Spleen (tissue), 11 donors: ENCODE results near the gene FTO. TPM values are rescaled to one million over a fixed set of nuclear protein-coding genes. Genes with fewer than 3 reads are reported as not detected.

Experiments used
- DNase-seq: peaks from one replicate; pipeline ENCODE4 v3.0.0-alpha.2; 2020
- H3K27ac ChIP-seq, 8 donors: fragments of 200-600 bp; sonication (generic) in 7 of 8; 1 replicate in 4 of 8; 2 replicates in 4 of 8; pipeline versions ENCODE4 v1.5.0 to v1.8.0; 2016 to 2021; ENCODE audit warnings: inconsistent platforms in 4 of 8, mild to moderate bottlenecking in 4 of 8, moderate library complexity in 1 of 8
- H3K27me3 ChIP-seq, 7 donors: fragments of 200-600 bp; sonication (generic) in 6 of 7; replicated peaks in 1 of 7; 1 replicate in 4 of 7; 2 replicates in 3 of 7; pipeline versions ENCODE4 v1.5.0 to v1.8.0; 2016 to 2021; ENCODE audit warnings: inconsistent platforms in 3 of 7, mild to moderate bottlenecking in 1 of 7
- H3K36me3 ChIP-seq, 6 donors: fragments of 200-600 bp; sonication (generic) in 5 of 6; 1 replicate in 4 of 6; 2 replicates in 2 of 6; pipeline versions ENCODE4 v1.5.0 to v1.8.0; 2016 to 2021; ENCODE audit warnings: inconsistent platforms in 2 of 6
- H3K4me1 ChIP-seq, 6 donors: fragments of 200-600 bp; sonication (generic) in 5 of 6; 1 replicate in 3 of 6; 2 replicates in 3 of 6; pipeline versions ENCODE4 v1.5.0 to v1.8.0; 2016 to 2021; ENCODE audit warnings: inconsistent platforms in 3 of 6
- H3K4me3 ChIP-seq, 8 donors: fragments of 200-600 bp; sonication (generic) in 7 of 8; 1 replicate in 4 of 8; 2 replicates in 4 of 8; pipeline versions ENCODE4 v1.5.0 to v1.8.0; 2016 to 2021; ENCODE audit warnings: inconsistent platforms in 4 of 8, mild to moderate bottlenecking in 4 of 8, moderate library complexity in 2 of 8
- H3K9me3 ChIP-seq, 8 donors: fragments of 200-600 bp; sonication (generic) in 7 of 8; 1 replicate in 4 of 8; 2 replicates in 4 of 8; pipeline versions ENCODE4 v1.5.0 to v1.8.0; 2016 to 2021; ENCODE audit warnings: inconsistent platforms in 4 of 8
- CTCF ChIP-seq, 11 experiments: fragments of 200-600 bp in 7 of 11; fragments of 450-650 bp in 4 of 11; sonication (generic) in 4 of 11; IDR thresholded peaks in 8 of 11; conservative IDR thresholded peaks in 3 of 11; 1 replicate in 7 of 11; 2 replicates in 4 of 11; pipeline versions ENCODE4 v1.4.0 to v1.8.0; 2016 to 2021; ENCODE audit warnings: antibody characterized with exemption in 11 of 11, inconsistent platforms in 4 of 11, mild to moderate bottlenecking in 1 of 11
- POLR2A ChIP-seq, 3 donors: fragments of 450-650 bp; IDR thresholded peaks; one replicate each; pipeline ENCODE4 v1.5.1; 2017; ENCODE audit warnings: antibody characterized with exemption in 3 of 3, mild to moderate bottlenecking in 1 of 3
- POLR2AphosphoS5 ChIP-seq, 3 donors: sonication (generic); formaldehyde crosslinking; IDR thresholded peaks; one replicate each; pipeline ENCODE4 v1.5.1; 2017; ENCODE audit warnings: antibody characterized with exemption in 3 of 3
- WGBS, 5 donors: extraction: QIAGEN DNeasy Blood & Tissue Kit in 3 of 5; methylation state at CpG; one replicate each; pipeline versions ENCODE4 v1.1.5 to v1.1.7; 2013 to 2018; 5-methylcytosine and 5-hydroxymethylcytosine counted together
- intact Hi-C: fragments of 100-400 bp; cut with DNase I; formaldehyde crosslinking; loops from one replicate; pipeline ENCODE4 v1.15.0; 2023; ENCODE audit warnings: low total_unique reads
- polyA plus RNA-seq, 3 donors: library from polyadenylated mRNA; stranded (reverse); fragments of 200-250 nt; gene quantifications; one replicate each; pipeline ENCODE4 v1.2.1, GENCODE V29; 2013
- total RNA-seq, 7 donors: library from RNA; depleted of rRNA in 3 of 7; stranded (reverse); fragments of >200 nt in 3 of 7; fragmentation: NEBNext Ultra II Directional in 4 of 7; extraction: Animal tissue kit (Norgen Biotek cat#: 25700) in 4 of 7; gene quantifications; one replicate each; pipeline versions ENCODE4 v1.1.0 to v1.2.1, GENCODE V29; 2016 to 2021
- donor health status: healthy with polysubstance abuse.
- donor health status: DM: no; HTN: no; CAD: no; lungs with moderate emphysema.
- donor health status: DM: no; HTN: no; CAD: no.
- donor health status: Bipolar disorder and iron deficiency.
- donor health status: healthy.
- donor health status: DM: no; HTN: no; CAD: no.
- donor health status: DM: yes; HTN: yes; CAD: no.

FTO gene
- total and polyA plus RNA-seq, 10 donors: 6.8 to 89.8 (median 68.4) TPM

- no peak for DNase-seq
- intact Hi-C loops: no loop called here
- H3K27me3 ChIP-seq: peaks cover 0 to 4% (median 0%) of the 10 kb centered on the region in 7 donors
- no peak overlapping the region for H3K4me3 ChIP-seq
- H3K4me1 ChIP-seq: no peaks in the 10 kb centered on the region
- H3K36me3 ChIP-seq: no peaks in the 10 kb centered on the region
- no peak for TF ChIP-seq CTCF (IDR thresholded peaks at IDR 0.05 in 8 of 11, conservative IDR thresholded peaks at IDR 0.05 in 3 of 11)
- no peak for TF ChIP-seq POLR2A (IDR thresholded peaks at IDR 0.05)
- no peak for TF ChIP-seq POLR2AphosphoS5 (IDR thresholded peaks at IDR 0.05)
- H3K9me3 ChIP-seq: peaks cover 0 to 9% (median 2%) of the 10 kb centered on the region in 8 donors
- no peak overlapping the region for H3K27ac ChIP-seq
- WGBS, 5 donors: 74 to 84% (median 77%) methylated on average over 17 to 19 of the region's 19 CpGs
These were observed 457.3 kb downstream of the FTO start for GRCh38 chr16:54160939-54161897.

GRCh38 chr16:54163197-54163843 is 459.4 kb downstream of the FTO start:
- DNase-seq: no peak
- no peak for TF ChIP-seq POLR2A (IDR thresholded peaks at IDR 0.05)
- TF ChIP-seq POLR2AphosphoS5 (IDR thresholded peaks at IDR 0.05): no peak
- no peak for TF ChIP-seq CTCF (IDR thresholded peaks at IDR 0.05 in 8 of 11, conservative IDR thresholded peaks at IDR 0.05 in 3 of 11)
- H3K27ac ChIP-seq: no peak overlapping the region
- H3K9me3 ChIP-seq: no peaks in the 10 kb centered on the region
- no peaks in the 10 kb centered on the region for H3K4me1 ChIP-seq
- no peak overlapping the region for H3K4me3 ChIP-seq
- H3K36me3 ChIP-seq: no peaks in the 10 kb centered on the region
- intact Hi-C loops: no loop called here
- WGBS, 5 donors: 83 to 92% (median 87%) methylated on average over 10 of the region's 10 CpGs
- peaks cover 0 to 7% (median 0%) of the 10 kb centered on the region in 7 donors for H3K27me3 ChIP-seq

- H3K27ac ChIP-seq: no peak overlapping the region
- intact Hi-C loops: no loop called here
- no peaks in the 10 kb centered on the region for H3K4me1 ChIP-seq
- H3K4me3 ChIP-seq: no peak overlapping the region
- H3K27me3 ChIP-seq: peaks cover 0 to 7% (median 0%) of the 10 kb centered on the region in 7 donors
- no peak for TF ChIP-seq POLR2A (IDR thresholded peaks at IDR 0.05)
- TF ChIP-seq POLR2AphosphoS5 (IDR thresholded peaks at IDR 0.05): no peak
- no peak for TF ChIP-seq CTCF (IDR thresholded peaks at IDR 0.05 in 8 of 11, conservative IDR thresholded peaks at IDR 0.05 in 3 of 11)
- H3K9me3 ChIP-seq: no peaks in the 10 kb centered on the region
- no peaks in the 10 kb centered on the region for H3K36me3 ChIP-seq
- DNase-seq: no peak
- 57 to 85% (median 77%) methylated on average over 3 of the region's 3 CpGs for WGBS, 5 donors
These were observed 460.8 kb downstream of the FTO start for GRCh38 chr16:54164789-54165173.
